Stimulated activated CD4-positive, alpha-beta T cell treated with anti-CD3 and anti-CD28 coated beads, Interleukin-15, amount 100 ng/mL, for 48 hours (primary cell): ENCODE results near the gene TFEC.
"Not testable (repeated sequence)": the region's sequence is repeated elsewhere in the genome, so short reads cannot be mapped to it uniquely, and the experiment has no call there.

Experiments
- DNase-seq, 2 donors: peaks; one replicate each; pipeline ENCODE4 v3.0.0-alpha.2; 2020; ENCODE audit warnings: low read depth in 2 of 2

TFEC gene

DNA sequence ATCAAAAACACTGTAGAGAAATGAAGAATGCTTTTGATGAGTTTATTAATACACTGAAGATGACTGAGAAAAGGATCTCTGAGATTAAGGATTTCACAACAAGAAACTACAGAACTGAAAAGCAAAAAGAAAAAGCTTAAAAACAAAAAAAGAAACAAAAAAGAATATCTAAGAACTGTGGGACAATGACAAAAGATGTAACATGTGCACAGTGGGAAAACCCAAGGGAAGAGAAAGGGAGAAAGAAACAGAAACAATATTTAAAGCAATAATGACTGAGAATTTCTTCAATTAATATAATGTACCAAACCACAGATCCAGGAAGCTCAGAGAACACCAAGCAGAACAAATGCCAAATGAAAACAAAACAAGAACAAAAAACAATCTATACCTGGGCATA lies 42.2 kb downstream of the TFEC start:
- DNase-seq = no peak

DNA sequence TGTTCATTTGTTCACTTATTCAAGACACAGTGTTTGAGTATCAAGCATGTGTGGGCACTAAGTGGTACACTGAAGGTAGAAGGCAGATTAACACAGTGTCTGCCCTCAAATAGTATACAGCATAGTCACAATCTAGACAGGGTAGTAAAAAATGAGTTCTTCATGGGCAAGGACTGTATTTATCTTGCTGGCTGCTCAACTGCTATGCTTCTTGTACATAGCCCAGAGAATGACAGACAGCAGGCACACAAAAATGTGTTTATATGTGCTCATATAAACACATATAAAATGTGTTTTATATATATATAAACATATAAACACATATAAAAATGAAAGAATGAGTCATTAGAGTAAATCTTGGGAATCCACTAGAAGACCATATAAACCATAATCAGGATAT lies 43.1 kb downstream of the TFEC start:
- DNase-seq = no peak

DNA sequence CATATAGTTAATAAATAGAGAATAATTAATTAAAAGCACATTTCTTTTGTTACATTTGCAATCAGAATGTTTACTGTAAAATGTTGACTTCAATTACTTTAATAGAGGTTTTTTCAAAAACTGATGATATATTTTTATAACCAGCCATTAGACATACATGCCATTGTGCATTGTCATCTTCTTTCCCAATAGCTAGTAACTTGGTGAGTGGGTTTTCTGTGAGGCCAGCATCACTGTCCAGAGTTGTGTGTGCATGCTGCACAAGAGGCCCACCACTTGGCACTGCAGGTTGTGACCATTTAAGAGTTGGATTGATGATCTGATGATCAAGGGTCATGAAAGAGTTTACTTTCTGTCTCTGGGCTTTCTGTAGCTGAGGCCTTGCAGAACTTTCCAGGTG lies 46.5 kb downstream of the TFEC start:
- DNase-seq = no peak

DNA sequence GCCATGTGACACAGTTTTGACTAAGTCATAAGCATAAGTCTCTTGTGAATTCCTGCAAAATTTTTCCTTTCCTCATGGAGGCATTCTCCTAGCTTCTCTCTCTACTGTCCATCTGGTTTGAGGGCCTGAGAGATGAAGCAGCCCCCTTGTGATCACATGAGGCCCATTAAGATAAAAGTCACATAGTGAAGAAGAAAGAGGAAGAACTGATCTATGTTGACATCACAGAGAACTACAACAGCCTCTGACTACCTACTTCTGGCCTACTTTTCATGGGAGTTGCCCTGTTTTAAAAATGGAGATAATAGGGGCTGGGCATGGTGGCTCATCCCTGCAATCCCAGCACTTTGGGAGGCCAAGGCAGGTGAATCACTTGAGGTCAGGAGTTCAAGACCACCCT lies 50.4 kb downstream of the TFEC start:
- DNase-seq = no peak

DNA sequence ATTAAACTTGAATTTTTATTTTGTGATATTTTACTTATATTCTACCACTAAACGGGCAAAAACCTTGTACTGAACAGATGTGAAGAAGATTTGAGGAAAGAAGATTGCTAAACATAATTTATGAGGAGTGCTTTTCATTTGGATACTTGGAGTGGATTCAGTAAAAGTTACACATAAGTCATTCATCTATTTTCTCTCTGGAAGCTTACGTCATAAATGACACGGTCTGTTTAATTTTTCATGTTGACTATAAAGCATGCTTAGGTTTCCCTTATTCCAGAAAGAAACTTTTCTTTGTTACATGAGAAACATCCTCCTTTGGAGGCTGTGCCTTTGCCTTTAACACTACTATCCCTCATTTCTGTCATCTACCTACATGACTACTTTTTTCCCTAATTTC lies 53.9 kb downstream of the TFEC start:
- no peak for DNase-seq

DNA sequence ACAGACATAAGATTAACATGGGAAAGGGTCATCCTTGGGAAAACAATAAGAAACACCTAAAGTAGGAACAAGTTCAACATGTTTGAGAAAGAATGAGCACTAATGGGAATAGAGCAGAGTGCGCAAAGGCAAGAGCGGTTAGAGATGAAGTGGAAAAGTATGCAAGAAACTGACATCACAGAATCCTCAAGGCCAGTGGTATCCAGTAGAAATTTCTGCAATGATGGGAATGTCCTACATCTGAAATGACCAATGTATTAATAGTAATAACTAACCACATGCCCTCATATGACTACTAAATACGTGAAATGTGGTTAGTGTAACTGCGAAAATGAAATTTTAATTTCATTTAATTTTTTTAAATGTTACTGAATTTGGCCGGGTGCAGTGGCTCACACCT lies 54.8 kb downstream of the TFEC start:
- DNase-seq = no peak

DNA sequence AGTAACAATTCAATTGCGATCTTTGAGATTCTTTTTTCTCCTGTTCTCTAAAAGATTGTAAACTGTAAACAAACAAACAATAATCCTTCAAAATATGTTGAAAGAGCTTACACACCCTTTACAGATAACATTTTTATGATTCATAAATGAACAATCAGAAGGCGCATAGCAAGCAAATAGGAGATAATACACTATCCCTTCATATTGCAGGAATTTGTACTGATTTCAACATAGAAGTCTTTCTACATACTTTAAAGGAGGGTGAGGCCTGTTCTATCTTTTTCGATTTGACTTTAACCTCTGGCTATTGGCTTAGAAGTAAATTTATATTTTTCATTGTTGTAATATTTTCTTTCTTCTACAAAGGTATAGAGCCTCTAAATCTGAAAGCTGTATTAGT lies 57.2 kb downstream of the TFEC start:
- no peak for DNase-seq

DNA sequence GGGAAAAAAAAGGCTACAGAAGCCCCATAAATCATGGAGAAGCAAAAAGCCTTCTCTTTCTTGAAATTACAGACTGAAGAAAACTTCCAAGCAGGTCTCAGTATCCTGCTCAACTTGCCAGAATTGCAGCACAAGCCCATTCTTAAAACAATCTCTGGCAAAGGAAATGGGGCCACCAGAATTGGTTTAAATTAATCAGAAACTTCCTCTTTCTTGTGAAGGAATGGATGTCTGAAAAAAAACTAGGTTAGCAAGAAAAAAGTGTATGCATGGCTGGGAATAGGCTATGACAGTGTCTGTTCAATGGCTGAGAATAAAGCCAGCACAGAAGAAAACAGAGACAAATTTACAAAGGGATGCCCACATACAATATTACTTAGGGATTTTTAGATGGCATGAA lies 59.1 kb downstream of the TFEC start:
- DNase-seq = no peak

DNA sequence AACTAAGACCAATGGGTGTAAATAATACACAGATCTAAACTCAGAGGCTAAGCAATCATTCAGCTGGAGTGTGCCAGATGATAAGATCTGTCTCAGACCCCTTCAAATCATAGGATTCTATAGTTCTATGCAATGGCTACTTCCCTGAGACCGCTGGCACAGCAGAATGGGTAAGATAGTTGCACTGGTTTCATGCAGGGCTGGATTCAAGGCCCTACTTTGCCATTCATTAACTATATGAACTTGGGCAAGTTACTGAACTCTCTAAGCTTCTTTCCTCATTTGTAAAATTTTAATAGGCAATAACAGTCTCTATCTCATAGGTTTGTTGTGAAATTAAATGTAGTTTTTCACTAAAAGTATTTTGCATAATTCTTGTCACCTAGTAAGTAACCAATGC lies 62.0 kb downstream of the TFEC start:
- no peak for DNase-seq

DNA sequence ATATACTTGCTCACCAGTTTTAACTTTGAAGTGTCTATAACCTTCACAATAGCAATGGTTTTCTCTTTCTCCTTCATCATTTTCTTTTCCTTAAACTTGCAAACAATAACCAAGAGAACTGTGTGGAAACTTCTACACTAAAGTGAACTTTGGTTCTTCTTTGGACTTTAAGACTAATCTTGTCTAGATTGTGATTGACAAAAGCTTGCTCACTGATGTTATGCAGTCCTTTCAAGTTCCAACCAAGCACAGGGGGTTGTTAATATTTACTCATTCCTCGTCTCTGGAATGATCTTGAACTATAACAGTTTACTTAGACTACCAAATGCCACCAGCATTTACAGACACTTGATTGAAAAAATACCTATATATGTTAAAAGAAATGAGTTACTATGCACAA lies 62.4 kb downstream of the TFEC start:
- DNase-seq = no peak

DNA sequence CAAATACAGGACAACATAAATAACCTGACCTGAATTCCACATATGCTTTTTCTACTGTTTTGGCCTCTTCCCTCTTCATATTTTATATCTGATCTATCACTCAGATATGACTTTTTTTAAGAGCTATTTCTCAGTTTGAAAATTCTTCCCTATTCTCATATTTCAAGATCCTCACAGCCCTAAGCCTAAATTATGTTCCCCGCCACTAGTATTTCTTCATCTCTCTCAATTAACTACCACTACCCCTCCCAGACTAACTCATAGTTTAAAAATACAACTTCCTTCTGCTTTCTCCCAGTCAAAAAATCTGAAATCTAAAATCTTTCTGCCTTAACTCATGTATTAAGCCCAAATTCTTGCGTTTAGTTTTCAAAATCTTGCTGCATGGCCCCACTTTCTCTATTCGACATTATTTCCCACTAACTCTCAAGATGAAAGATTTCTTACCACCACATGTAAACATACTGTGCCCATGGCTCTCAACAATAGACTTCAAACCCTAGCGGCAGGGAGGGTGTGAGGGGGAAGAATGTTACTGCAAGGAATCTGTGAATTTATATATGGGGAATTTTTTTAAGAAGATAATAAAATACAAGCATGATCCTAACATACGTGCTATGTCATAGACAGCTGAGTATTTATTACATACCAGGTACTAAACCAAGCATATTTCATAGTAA lies 64.6 kb downstream of the TFEC start:
- DNase-seq = no peak

DNA sequence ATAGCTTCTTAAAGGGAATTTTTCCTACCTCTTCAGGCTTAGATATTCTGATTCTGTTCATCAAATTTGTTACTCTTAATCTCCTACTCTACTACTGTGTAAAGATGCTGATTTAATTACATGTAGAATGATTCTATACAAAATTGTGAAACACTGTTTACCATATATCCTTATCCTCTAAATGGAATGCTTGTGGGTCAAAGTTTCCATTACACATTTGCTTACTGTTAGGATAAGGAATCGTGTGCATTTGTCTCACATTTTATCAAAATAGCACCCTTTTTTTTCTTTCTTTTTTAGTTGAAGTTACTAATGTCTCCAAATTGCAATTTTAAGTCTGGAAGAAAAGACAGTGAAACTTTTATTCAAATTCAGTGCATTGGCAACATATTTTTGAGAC lies 65.3 kb downstream of the TFEC start:
- no peak for DNase-seq

DNA sequence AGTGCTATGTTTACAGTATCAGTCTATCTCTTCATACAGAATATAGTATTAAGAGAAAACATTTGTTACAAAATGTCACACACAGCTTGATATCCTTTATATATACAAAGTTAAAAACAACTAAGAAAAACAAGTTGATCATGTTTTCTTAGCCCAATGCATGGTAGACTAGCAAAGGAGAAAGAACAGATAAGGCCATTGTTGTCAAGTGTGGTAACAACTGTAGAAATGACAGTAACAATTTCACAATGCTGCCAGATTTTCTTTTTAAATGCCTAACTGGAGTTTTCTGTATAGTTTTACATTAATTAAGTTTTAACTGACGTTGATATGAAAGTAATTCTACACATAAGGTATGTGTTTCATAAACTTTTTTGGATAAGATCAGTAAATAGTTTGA lies 65.8 kb downstream of the TFEC start:
- no peak for DNase-seq

DNA sequence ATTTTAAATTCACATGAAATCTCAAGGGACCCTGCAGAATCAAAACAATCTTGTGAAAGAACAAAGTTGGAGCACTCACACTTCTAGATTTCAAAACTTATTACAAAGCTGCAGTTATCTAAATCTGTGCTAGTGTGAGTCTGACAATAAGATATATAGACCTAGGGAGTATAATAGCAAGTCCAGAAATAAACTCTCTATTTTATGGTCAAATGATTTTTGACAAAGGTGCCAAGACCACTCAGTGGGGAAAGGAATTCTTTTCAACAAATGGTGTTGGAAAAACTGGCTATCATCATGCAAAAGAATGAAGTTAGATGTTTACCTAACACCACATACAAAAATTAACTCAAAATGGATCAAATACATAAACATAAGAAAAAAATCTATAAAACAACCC lies 68.2 kb downstream of the TFEC start:
- no peak for DNase-seq

DNA sequence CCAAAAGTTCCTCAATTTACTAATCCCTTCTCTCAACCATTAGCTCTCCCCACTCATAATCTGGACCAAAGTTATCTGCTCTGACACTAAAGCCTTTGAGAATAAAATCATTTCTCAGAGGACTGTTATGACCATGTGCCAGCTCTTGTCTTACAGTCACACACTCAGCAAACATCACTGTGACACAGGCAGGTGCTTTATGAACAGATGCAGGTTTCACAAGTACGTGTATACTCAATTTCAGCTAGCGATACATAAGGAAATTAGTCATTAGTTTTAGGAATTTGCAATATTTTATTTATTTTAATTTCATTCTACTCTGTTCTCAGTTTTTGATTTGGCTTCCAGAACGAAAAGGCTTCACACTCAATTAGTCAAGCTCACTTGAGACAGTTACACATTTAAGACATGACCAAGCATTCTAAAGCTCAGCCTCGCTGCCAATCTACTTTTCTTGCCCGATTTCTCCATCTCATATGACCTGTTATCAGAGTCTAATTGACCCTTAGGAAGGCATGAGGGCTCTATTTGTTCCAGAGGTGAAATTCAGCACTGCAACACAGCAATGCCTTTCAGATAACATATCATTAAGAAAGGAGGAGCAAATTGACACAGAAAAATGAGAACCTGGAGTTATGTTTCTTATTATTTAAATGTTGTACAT lies 76.8 kb downstream of the TFEC start:
- DNase-seq = no peak

DNA sequence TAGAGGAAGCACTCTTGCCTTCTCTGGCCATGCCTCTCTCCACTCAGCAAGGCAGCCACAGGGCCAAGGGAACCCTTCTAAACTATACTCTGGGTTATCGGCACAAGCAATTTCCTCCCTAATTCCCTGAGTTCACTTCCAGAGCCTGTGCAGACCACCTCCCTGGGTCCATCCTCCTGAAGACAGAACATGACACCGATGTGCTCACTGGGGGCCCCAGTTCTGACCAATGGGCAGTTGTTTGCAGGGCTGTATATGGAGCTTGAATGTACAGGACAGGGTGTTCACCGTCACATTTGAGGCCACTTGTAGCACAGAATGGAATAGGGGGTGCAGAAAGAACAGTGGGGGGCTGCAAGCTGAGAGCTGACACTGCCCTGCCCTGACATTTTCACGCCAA lies 77.7 kb downstream of the TFEC start:
- no peak for DNase-seq

DNA sequence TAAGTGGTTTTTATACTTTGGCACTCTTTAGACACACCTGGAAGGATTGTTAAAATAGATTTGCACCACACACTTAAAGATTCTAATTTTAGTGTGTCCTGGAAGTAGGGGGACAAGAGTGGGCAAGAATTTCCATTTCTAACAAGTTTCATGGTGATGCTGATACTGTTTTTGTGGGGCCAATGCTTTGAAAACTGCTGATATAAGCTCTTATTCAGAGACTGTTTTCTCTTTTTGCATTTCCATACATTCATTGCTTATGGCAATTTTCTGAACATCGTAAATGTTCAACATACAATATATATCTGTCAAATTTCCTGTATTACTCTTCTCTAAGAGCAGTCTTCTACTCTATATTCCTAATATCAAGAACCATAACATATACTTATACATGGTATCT lies 79.0 kb downstream of the TFEC start:
- DNase-seq = no peak

DNA sequence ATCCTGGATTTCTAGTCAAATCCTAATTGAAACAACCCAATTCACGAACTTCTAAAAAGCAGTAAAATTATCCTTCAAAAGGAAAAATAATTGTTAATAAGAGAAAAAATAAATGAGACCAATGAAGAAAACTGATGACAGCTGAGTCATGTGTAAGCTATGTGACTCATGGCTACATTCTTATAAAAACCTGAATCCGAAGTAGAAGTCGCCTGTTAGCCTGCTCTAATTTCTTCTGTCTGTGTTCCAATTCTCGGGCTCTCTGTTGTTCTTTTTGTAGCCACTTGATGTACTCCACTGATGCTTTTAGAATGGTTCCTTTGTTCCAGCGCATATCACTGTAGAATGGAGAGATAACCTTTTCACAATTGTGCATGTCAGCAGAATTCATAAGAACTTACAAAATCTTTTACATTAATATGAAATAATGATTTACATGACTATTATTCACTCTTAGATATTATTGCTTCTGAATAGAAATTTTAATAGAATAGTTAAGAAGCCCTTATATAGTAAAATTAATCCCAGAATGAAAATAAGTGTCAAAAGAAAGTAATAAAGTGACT lies 88.8 kb downstream of the TFEC start:
- DNase-seq = no peak

DNA sequence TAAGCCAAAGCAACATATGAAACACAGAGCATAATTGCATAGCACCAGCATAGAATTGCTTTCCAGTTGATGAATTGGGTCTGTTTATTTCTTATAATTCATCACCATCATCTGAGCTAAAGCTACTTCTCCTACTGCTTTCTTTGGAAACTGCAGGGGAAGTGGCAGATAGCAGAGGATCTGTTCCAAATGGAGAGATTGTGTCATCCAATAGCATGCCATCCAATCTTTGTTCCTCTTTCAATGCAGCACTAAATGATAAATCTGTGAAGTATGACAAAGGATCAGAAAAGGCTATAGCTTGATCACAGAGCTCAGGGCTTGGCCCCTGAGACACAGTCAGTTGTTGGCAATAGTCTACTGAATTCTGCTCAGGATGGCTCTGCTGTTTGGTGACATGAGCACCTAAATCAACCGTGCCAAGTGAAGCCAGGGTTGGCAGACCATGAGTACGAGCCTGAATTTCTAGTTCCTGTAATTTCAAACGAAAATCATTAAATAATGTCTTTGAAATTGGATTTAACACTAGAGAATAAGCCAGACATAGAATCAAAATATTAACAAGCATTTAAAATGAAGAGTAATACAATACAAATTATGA lies 90.0 kb downstream of the TFEC start:
- no peak for DNase-seq

DNA sequence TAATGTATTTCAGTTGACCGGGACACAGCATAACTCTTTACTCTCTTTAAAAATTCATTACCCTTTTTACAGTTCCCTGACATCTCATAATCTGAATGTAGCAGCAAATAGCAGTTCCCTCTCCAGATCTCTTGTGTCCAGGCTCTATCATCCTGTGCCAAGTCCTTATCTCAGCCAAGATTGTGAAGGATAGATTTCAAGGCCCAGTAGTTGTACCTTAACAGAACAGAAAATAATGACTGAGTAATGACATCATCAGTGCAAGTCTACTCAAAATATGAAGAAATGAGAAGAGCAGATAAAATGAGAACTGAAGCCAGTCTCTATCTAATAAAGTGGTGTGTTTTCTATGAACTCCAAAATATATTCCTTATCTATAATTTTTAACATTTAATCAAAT lies 92.6 kb downstream of the TFEC start:
- DNase-seq = no peak

DNA sequence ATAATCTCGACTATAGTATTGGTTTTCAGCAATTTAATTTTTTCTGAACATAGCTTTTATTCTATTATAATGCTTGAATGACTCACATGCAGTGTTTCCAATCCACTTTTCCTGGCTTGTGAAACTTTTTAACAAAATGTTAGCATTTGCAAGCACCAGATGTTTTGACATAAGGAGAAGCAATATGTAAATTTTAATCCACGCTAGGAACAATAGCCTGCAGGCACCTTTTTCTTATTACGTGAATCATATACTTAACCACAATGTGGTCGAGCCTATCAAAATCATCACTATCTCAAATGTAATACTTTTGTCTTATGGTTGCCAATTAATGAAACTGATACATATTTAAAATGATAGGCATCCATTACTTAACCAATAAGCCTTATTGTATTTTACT lies 97.1 kb downstream of the TFEC start:
- no peak for DNase-seq

DNA sequence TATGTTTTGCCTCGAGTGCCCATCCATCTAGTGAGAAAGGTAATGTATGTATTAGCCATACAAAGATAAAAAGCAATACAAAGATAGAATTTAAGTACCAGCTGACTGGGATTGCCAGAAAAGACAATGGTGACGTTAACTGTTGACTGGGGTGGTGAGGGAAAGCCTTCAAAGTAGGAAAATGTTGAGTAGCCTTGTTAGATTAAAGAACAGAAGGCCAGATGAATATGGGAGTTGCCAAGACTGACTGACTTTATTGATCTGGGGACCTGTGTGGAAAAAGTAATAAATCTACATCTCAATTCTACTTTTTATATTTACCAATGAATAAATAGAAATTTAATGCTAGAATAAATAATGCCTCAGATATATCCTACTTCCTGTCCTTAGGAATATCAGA lies 97.7 kb downstream of the TFEC start:
- DNase-seq = no peak

DNA sequence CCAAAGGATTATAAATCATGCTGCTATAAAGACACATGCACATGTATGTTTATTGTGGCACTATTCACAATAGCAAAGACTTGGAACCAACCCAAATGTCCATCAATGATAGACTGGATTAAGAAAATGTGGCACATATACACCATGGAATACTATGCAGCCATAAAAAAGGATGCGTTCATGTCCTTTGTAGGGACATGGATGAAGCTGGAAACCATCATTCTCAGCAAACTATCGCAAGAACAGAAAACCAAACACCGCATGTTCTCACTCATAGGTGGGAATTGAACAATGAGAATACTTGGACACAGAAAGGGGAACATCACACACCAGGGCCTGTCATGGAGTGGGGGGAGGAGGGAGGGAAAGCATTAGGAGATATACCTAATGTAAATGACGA lies 100.4 kb downstream of the TFEC start:
- not testable (repeated sequence) for DNase-seq
